RWPE1 (cell line): ENCODE measurements around the gene CWH43.

Experiments used
- CTCF ChIA-PET: fragments of 350-600 bp; sonication (Branson Sonifier 250); formaldehyde crosslinking; extraction: SDS; loops from one replicate; lab custom pipeline; 2021; lab: Yijun Ruan, JAX
- POLR2A ChIA-PET: fragments of 400-600 bp; formaldehyde crosslinking; extraction: SDS; loops from one replicate; lab custom pipeline; 2020; ENCODE audit warnings: antibody characterized with exemption; ENCODE audit not compliant: low non-redundant PET; lab: Yijun Ruan, JAX
- DNase-seq: peaks from one replicate; pipeline ENCODE4 v3.0.0; 2012; ENCODE audit warnings: low spot score
- H3K27ac ChIP-seq: fragments of 450-650 bp; 2 replicates; pipeline ENCODE4 v1.5.1; 2017
- TF ChIP-seq, protein P1 (sequence below): fragments of 450-650 bp; conservative IDR thresholded peaks from 2 replicates; pipeline ENCODE4 v1.5.1; 2017; ENCODE audit warnings: low read depth, mild to moderate bottlenecking

CWH43 gene

DNA sequence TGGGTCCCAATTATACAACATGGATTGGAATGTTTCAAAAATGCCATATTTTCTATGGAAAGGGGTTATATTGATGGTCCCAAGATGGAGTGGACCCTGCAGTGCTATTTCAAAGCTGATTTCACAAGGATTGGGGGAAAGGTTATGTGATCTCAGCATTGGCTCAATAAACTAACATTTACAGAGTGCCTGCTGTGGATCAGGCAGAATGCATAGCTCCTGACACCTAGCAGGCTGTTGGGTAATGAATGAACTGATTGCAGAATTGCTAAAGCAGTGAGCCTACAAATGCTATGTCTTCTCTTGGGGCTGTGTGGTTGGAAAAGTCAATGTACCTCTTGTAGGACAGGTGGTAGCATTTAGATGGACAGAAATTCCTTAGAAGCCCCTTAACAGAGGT, 16.9 kb downstream of the CWH43 start:
- TF ChIP-seq, protein P1, sequence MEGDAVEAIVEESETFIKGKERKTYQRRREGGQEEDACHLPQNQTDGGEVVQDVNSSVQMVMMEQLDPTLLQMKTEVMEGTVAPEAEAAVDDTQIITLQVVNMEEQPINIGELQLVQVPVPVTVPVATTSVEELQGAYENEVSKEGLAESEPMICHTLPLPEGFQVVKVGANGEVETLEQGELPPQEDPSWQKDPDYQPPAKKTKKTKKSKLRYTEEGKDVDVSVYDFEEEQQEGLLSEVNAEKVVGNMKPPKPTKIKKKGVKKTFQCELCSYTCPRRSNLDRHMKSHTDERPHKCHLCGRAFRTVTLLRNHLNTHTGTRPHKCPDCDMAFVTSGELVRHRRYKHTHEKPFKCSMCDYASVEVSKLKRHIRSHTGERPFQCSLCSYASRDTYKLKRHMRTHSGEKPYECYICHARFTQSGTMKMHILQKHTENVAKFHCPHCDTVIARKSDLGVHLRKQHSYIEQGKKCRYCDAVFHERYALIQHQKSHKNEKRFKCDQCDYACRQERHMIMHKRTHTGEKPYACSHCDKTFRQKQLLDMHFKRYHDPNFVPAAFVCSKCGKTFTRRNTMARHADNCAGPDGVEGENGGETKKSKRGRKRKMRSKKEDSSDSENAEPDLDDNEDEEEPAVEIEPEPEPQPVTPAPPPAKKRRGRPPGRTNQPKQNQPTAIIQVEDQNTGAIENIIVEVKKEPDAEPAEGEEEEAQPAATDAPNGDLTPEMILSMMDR, result no peak
- CTCF ChIA-PET, result interaction anchor here (0.6 kb wide), 1 partner anchor 10 kb away, joined by 4 read pairs; no protein-coding TSS in a partner anchor
- H3K27ac ChIP-seq, result no peak overlapping the region
- DNase-seq, result no peak
- POLR2A ChIA-PET, result no interaction called here

DNA sequence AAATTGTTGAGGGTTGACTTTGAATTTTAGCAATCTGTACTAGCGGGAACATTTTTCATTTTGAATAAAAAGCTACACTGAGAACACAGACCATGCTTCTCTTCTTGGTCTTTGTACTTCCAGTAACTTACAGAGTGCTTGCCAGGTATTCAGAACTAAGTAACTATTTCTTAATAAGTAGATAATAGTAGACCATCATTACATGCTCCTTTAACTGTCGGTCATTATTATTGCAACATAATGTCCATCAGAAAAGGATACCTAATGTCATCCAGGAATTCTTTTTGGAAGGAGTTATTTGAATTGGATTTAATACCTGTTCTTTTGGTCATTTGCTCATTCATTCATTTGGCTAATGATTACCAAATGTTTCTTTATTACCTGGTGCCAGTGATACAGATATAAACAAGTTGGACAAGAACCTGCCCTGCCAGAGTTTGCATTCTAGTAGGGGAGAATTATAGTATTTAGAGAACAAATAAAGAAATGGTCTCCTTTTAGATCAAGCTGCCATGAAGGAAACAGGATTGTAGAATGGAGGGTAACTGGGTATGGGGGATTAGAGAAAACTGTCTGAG, 32.7 kb downstream of the CWH43 start:
- TF ChIP-seq, protein P1, result no peak
- no peak for DNase-seq
- ChIA-PET CTCF (no interaction called here), POLR2A (no interaction called here)
- H3K27ac ChIP-seq, result no peak overlapping the region

DNA sequence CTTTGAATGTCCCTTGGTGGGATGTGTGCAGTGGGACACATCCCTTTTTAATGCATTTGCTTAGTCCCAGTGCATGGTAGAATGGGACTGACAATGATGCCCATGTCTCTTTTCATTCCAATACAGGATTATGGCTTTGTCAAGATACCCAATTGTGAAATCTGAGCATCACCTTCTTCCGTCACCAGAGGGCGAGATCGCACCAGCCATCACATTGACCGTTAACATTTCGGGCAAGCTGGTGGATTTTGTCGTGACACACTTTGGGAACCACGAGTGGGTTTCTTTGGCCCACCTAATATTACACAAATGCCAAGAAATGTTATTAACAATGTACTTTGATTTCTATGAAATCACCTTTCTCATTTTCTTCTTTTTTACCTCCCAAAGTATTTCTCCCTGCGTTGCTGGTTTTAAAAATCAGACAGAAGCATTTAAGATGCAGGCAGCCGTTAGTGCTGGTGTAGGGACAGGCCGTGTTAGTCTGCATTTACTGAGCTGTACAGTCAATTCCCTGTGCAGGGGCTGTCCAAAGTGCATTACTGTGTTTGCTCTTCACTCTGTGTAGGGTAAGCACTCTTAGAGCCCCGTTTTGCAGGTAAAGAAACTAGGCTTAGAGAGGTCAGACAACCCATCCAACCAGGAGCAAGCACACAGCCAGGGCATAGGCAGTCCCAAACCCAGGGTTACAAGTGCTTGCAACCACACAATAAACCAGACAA, 46.5 kb downstream of the CWH43 start:
- TF ChIP-seq, protein P1, result peak; percentile 73
- DNase-seq, result peak; percentile 46
- CTCF ChIA-PET, result interaction anchor here (0.6 to 0.7 kb wide), 4 partner anchors 20 to 233 kb away, joined by 3 to 5 read pairs (median 3); no protein-coding TSS in a partner anchor
- POLR2A ChIA-PET, result no interaction called here
- no peak overlapping the region for H3K27ac ChIP-seq

DNA sequence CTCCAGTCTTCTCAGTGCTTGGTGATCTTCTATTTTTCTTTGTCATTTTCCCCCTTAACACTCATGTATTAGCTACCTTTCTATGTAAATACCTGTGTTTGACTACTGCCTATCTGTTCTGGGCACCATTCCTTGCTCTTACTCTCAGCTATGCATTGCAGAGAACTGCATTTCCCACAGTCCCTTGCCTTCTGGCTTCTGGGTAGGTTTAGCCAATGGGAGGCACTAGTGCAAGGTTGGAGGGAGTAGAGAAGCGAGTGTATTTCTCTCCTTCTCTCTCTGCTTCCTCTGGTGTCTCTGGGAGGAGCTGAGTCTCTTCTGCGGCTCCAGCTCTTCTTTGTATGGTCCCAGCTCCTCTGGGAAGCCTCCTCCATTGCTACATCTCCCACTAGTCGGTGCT, 50.5 kb downstream of the CWH43 start:
- DNase-seq, result no peak
- ChIA-PET CTCF (interaction anchor here (1.3 kb wide), 1 partner anchor 8 kb away, joined by 4 read pairs; no protein-coding TSS in a partner anchor), POLR2A (no interaction called here)
- H3K27ac ChIP-seq, result no peak overlapping the region
- TF ChIP-seq, protein P1, result no peak

DNA sequence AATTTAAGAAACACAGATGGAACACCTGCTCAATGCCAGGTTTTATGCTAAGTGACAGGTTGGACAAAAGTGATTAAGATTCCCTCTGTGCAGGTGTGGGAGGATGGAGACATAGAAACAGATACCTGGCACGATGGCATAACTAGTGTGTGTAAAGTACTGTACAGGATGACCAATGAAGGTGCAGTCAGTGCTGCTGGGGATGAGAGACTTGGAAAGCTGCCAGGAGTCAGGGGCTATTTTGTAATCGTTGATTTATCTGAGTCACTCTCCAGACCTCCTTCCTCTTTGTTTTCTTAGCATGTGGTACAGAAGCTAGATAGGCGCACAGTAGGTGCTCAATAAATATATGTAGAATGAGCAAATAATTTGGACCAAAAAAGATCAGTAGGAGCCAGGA, 58.2 kb downstream of the CWH43 start:
- TF ChIP-seq, protein P1, result no peak
- ChIA-PET POLR2A (no interaction called here), CTCF (interaction anchor here (0.5 to 0.6 kb wide), 2 partner anchors 27 to 559 kb away, joined by 3 to 6 read pairs; no protein-coding TSS in a partner anchor)
- no peak overlapping the region for H3K27ac ChIP-seq
- DNase-seq, result no peak

DNA sequence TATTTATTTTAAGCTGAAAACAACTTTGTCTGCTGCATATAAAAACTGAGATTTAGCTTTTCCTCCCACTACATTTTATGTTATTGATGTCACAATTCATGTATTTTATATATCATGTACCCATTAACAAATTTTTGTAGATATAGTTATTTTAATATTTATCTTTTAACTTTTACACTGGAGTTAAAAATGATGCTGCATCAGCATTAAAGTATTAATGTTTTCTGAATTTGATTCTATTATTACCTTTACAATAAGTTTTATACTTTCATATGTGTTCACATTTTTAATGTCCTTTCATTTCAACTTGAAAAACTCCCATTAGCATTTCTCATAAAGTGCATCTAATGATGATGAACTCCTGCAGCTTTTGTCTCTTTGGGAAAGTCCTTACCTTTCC, 72.2 kb downstream of the CWH43 start:
- TF ChIP-seq, protein P1, result no peak
- ChIA-PET CTCF (no interaction called here), POLR2A (no interaction called here)
- no peak for DNase-seq
- H3K27ac ChIP-seq, result no peak overlapping the region
